ENCODE data around the gene SLC7A1. TPM values are rescaled to one million over a fixed set of nuclear protein-coding genes. Genes with fewer than 3 reads are reported as not detected.

SLC7A1 gene
- total and polyA plus RNA-seq, 7 donors, result 0.79 to 14.7 (median 3.2) TPM

GRCh38 chr13:29578300-29579085 lies 17.0 kb downstream of the SLC7A1 start:
- Histone ChIP-seq H3K27ac (no peak overlapping the region), H3K27me3 (ENCODE audit: insufficient read depth in 3 of 3, low read length in 2 of 3) (peaks cover 0 to 9% (median 3%) of the 10 kb centered on the region in 3 donors), H3K4me1 (no peaks in the 10 kb centered on the region), H3K36me3 (ENCODE audit: insufficient read depth in 1 of 2, low read depth in 1 of 2) (no peaks in the 10 kb centered on the region), H3K4me3 (no peak overlapping the region), H3K9me3 (no peaks in the 10 kb centered on the region)
- intact Hi-C loops (cut with DNase I), result no loop called here
- no peak for DNase-seq
- TF ChIP-seq CTCF (IDR thresholded peaks at IDR 0.05), result no peak
- WGBS, 3 donors, result 42 to 62% (median 43%) methylated on average over 18 of the region's 18 CpGs
- ATAC-seq, result peak in 1 of 4 donors; percentile 19

GRCh38 chr13:29577136-29578051 lies 18.1 kb downstream of the SLC7A1 start:
- Histone ChIP-seq H3K4me1 (no peaks in the 10 kb centered on the region), H3K4me3 (no peak overlapping the region), H3K36me3 (ENCODE audit: insufficient read depth in 1 of 2, low read depth in 1 of 2) (no peaks in the 10 kb centered on the region), H3K9me3 (no peaks in the 10 kb centered on the region), H3K27ac (no peak overlapping the region), H3K27me3 (ENCODE audit: insufficient read depth in 3 of 3, low read length in 2 of 3) (peaks cover 0 to 6% (median 3%) of the 10 kb centered on the region in 3 donors)
- DNase-seq (no peak), ATAC-seq (peak in 1 of 4 donors; percentile 30)
- intact Hi-C loops (cut with DNase I), result no loop called here
- no peak for TF ChIP-seq CTCF (IDR thresholded peaks at IDR 0.05)
- WGBS, 3 donors, result 40 to 57% (median 47%) methylated on average over 18 of the region's 18 CpGs

DNA sequence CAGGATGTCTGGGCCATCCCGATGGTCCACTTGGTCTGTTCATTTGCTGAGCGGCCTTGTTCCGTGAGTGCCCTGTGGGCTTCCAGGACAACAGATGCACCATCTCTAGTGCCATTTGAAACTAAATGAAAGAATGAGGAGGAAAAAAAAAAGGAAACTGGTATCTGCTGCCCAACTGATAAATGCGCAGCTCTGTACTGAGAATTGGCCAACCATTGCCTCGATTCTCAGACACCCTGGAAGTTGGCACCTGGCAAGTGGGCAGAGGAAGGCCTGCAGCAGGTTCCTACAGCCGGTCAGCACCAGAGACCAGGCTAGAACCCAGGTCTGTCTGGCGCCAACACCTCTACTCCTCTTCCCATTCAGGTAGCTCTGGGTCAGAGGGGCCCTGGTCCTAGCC lies 18.9 kb downstream of the SLC7A1 start:
- Histone ChIP-seq H3K27ac (no peak overlapping the region), H3K27me3 (ENCODE audit: insufficient read depth in 3 of 3, low read length in 2 of 3) (peaks cover 0 to 6% (median 3%) of the 10 kb centered on the region in 3 donors), H3K4me3 (no peak overlapping the region), H3K9me3 (no peaks in the 10 kb centered on the region), H3K36me3 (ENCODE audit: insufficient read depth in 1 of 2, low read depth in 1 of 2) (no peaks in the 10 kb centered on the region), H3K4me1 (no peaks in the 10 kb centered on the region)
- ATAC-seq (no peak), DNase-seq (no peak)
- intact Hi-C loops (cut with DNase I), result no loop called here
- no peak for TF ChIP-seq CTCF (IDR thresholded peaks at IDR 0.05)
- 82 to 86% (median 85%) methylated on average over 7 of the region's 7 CpGs for WGBS, 3 donors

GRCh38 chr13:29575098-29575497 lies 20.4 kb downstream of the SLC7A1 start:
- ATAC-seq (no peak), DNase-seq (no peak)
- 82 to 87% (median 85%) methylated on average over 3 of the region's 3 CpGs for WGBS, 3 donors
- no peak for TF ChIP-seq CTCF (IDR thresholded peaks at IDR 0.05)
- Histone ChIP-seq H3K27ac (no peak overlapping the region), H3K4me3 (no peak overlapping the region), H3K36me3 (ENCODE audit: insufficient read depth in 1 of 2, low read depth in 1 of 2) (no peaks in the 10 kb centered on the region), H3K4me1 (no peaks in the 10 kb centered on the region), H3K27me3 (ENCODE audit: insufficient read depth in 3 of 3, low read length in 2 of 3) (peaks cover 0 to 6% (median 3%) of the 10 kb centered on the region in 3 donors), H3K9me3 (no peaks in the 10 kb centered on the region)
- intact Hi-C loops (cut with DNase I), result no loop called here

All from psoas muscle (tissue), 8 donors.